ENCODE measurements around the gene SYT8. TPM values are rescaled to one million over a fixed set of nuclear protein-coding genes. Genes with fewer than 3 reads are reported as not detected.

The SYT8 gene
- total RNA-seq, 2 donors from 2014 or later = 3.4 to 3.6 TPM

GRCh38 chr11:1852271-1852876 is 17.6 kb downstream of the SYT8 start:
- DNase-seq (ENCODE audit: low spot score) (no peak), ATAC-seq (ENCODE audit: insufficient number of reproducible peaks, low FRiP score, low read depth) (no peak)
- Histone ChIP-seq H3K27ac (no peak overlapping the region), H3K36me3 (no peaks in the 10 kb centered on the region), H3K4me1 (ENCODE audit: control insufficient read depth in 1 of 2, low read depth in 2 of 2) (peaks cover 0 to 4% of the 10 kb centered on the region in 2 donors), H3K9me3 (no peaks in the 10 kb centered on the region), H3K27me3 (replicated peaks; ENCODE audit: insufficient read depth) (no peaks in the 10 kb centered on the region), H3K4me3 (no peak overlapping the region)
- TF ChIP-seq CTCF (IDR thresholded peaks at IDR 0.05) = no peak

- Histone ChIP-seq H3K27me3 (replicated peaks; ENCODE audit: insufficient read depth) (no peaks in the 10 kb centered on the region), H3K27ac (peak within 1 kb of the TSS in 1 of 2 donors; percentile 1), H3K36me3 (no peaks in the 10 kb centered on the region), H3K9me3 (no peaks in the 10 kb centered on the region), H3K4me1 (ENCODE audit: control insufficient read depth in 1 of 2, low read depth in 2 of 2) (peaks cover 0 to 4% of the 10 kb centered on the region in 2 donors), H3K4me3 (peak within 1 kb of the TSS; percentile 56)
- no peak for ATAC-seq (ENCODE audit: insufficient number of reproducible peaks, low FRiP score, low read depth)
- TF ChIP-seq CTCF (IDR thresholded peaks at IDR 0.05) = no peak
- DNase-seq (ENCODE audit: low spot score) = no peak
Observed at GRCh38 chr11:1852877-1853276, 18.1 kb downstream of the SYT8 start, which contains the start of gene LSP1. Gene LSP1 (plus strand): TSS chr11:1853084. CDS start chr11:1853145, 61 bp downstream.

- ATAC-seq (ENCODE audit: insufficient number of reproducible peaks, low FRiP score, low read depth) (no peak), DNase-seq (ENCODE audit: low spot score) (no peak)
- TF ChIP-seq CTCF (IDR thresholded peaks at IDR 0.05) = no peak
- H3K36me3 ChIP-seq = no peaks in the 10 kb centered on the region
- peaks cover 0 to 4% of the 10 kb centered on the region in 2 donors for H3K4me1 ChIP-seq (ENCODE audit: control insufficient read depth in 1 of 2, low read depth in 2 of 2)
- no peaks in the 10 kb centered on the region for H3K27me3 ChIP-seq (replicated peaks; ENCODE audit: insufficient read depth)
- peak overlapping the region; percentile 56 for H3K4me3 ChIP-seq
- H3K9me3 ChIP-seq = no peaks in the 10 kb centered on the region
- H3K27ac ChIP-seq = peak overlapping the region in 1 of 2 donors; percentile 1
Observed at GRCh38 chr11:1853376-1854131, 18.8 kb downstream of the SYT8 start.

GRCh38 chr11:1854132-1854948 is 19.6 kb downstream of the SYT8 start:
- DNase-seq (ENCODE audit: low spot score) (no peak), ATAC-seq (ENCODE audit: insufficient number of reproducible peaks, low FRiP score, low read depth) (no peak)
- H3K36me3 ChIP-seq = no peaks in the 10 kb centered on the region
- H3K27me3 ChIP-seq (replicated peaks; ENCODE audit: insufficient read depth) = no peaks in the 10 kb centered on the region
- H3K27ac ChIP-seq = no peak overlapping the region
- no peaks in the 10 kb centered on the region for H3K9me3 ChIP-seq
- H3K4me3 ChIP-seq = peak overlapping the region; percentile 56
- no peak for TF ChIP-seq CTCF (IDR thresholded peaks at IDR 0.05)
- peaks cover 0 to 4% of the 10 kb centered on the region in 2 donors for H3K4me1 ChIP-seq (ENCODE audit: control insufficient read depth in 1 of 2, low read depth in 2 of 2)
